ENCODE measurements around the gene KCTD16.

The KCTD16 gene

GRCh38 chr5:144378681-144379080 is 208.0 kb downstream of the KCTD16 start:
- no peaks in the 10 kb centered on the region for H3K4me1 ChIP-seq (ENCODE audit: control insufficient read depth, insufficient read depth, low read length, poor library complexity, severe bottlenecking)

GRCh38 chr5:144385597-144385996 is 214.9 kb downstream of the KCTD16 start:
- Histone ChIP-seq H3K27ac (ENCODE audit: insufficient read depth, low read length, poor library complexity, severe bottlenecking) (no peak overlapping the region), H3K4me1 (ENCODE audit: control insufficient read depth, insufficient read depth, low read length, poor library complexity, severe bottlenecking) (no peaks in the 10 kb centered on the region)

More at GRCh38 chr5:144378681-144379080, 208.0 kb downstream of the KCTD16 start:
- no peak for DNase-seq
- Histone ChIP-seq H3K27ac (ENCODE audit: insufficient read depth, low read length, poor library complexity, severe bottlenecking) (no peak overlapping the region), H3K36me3 (ENCODE audit: control insufficient read depth, insufficient read depth, low read length) (no peaks in the 10 kb centered on the region), H3K9me3 (ENCODE audit: control insufficient read depth, low read length) (no peaks in the 10 kb centered on the region), H3K4me3 (ENCODE audit: insufficient read depth, low read depth, low read length, poor library complexity, severe bottlenecking) (no peak overlapping the region), H3K27me3 (replicated peaks; ENCODE audit: control insufficient read depth, insufficient read depth, low read length, poor library complexity, severe bottlenecking) (no peaks in the 10 kb centered on the region)

GRCh38 chr5:144386315-144386714 is 215.6 kb downstream of the KCTD16 start:
- no peaks in the 10 kb centered on the region for H3K4me1 ChIP-seq (ENCODE audit: control insufficient read depth, insufficient read depth, low read length, poor library complexity, severe bottlenecking)
- H3K9me3 ChIP-seq (ENCODE audit: control insufficient read depth, low read length): no peaks in the 10 kb centered on the region
- no peaks in the 10 kb centered on the region for H3K36me3 ChIP-seq (ENCODE audit: control insufficient read depth, insufficient read depth, low read length)
- H3K27ac ChIP-seq (ENCODE audit: insufficient read depth, low read length, poor library complexity, severe bottlenecking): no peak overlapping the region
- no peaks in the 10 kb centered on the region for H3K27me3 ChIP-seq (replicated peaks; ENCODE audit: control insufficient read depth, insufficient read depth, low read length, poor library complexity, severe bottlenecking)
- no peak overlapping the region for H3K4me3 ChIP-seq (ENCODE audit: insufficient read depth, low read depth, low read length, poor library complexity, severe bottlenecking)
- no peak for DNase-seq

More at GRCh38 chr5:144385597-144385996, 214.9 kb downstream of the KCTD16 start:
- Histone ChIP-seq H3K9me3 (ENCODE audit: control insufficient read depth, low read length) (no peaks in the 10 kb centered on the region), H3K4me3 (ENCODE audit: insufficient read depth, low read depth, low read length, poor library complexity, severe bottlenecking) (no peak overlapping the region), H3K36me3 (ENCODE audit: control insufficient read depth, insufficient read depth, low read length) (no peaks in the 10 kb centered on the region), H3K27me3 (replicated peaks; ENCODE audit: control insufficient read depth, insufficient read depth, low read length, poor library complexity, severe bottlenecking) (no peaks in the 10 kb centered on the region)
- no peak for DNase-seq

GRCh38 chr5:144390133-144390532 is 219.5 kb downstream of the KCTD16 start:
- no peak overlapping the region for H3K4me3 ChIP-seq (ENCODE audit: insufficient read depth, low read depth, low read length, poor library complexity, severe bottlenecking)

GRCh38 chr5:144391044-144391443 is 220.4 kb downstream of the KCTD16 start:
- H3K4me3 ChIP-seq (ENCODE audit: insufficient read depth, low read depth, low read length, poor library complexity, severe bottlenecking): no peak overlapping the region
- no peaks in the 10 kb centered on the region for H3K27me3 ChIP-seq (replicated peaks; ENCODE audit: control insufficient read depth, insufficient read depth, low read length, poor library complexity, severe bottlenecking)
- H3K36me3 ChIP-seq (ENCODE audit: control insufficient read depth, insufficient read depth, low read length): no peaks in the 10 kb centered on the region
- no peaks in the 10 kb centered on the region for H3K9me3 ChIP-seq (ENCODE audit: control insufficient read depth, low read length)
- no peak overlapping the region for H3K27ac ChIP-seq (ENCODE audit: insufficient read depth, low read length, poor library complexity, severe bottlenecking)
- H3K4me1 ChIP-seq (ENCODE audit: control insufficient read depth, insufficient read depth, low read length, poor library complexity, severe bottlenecking): no peaks in the 10 kb centered on the region
- no peak for DNase-seq

More at GRCh38 chr5:144390133-144390532, 219.5 kb downstream of the KCTD16 start:
- Histone ChIP-seq H3K4me1 (ENCODE audit: control insufficient read depth, insufficient read depth, low read length, poor library complexity, severe bottlenecking) (no peaks in the 10 kb centered on the region), H3K9me3 (ENCODE audit: control insufficient read depth, low read length) (no peaks in the 10 kb centered on the region), H3K27ac (ENCODE audit: insufficient read depth, low read length, poor library complexity, severe bottlenecking) (no peak overlapping the region), H3K36me3 (ENCODE audit: control insufficient read depth, insufficient read depth, low read length) (no peaks in the 10 kb centered on the region), H3K27me3 (replicated peaks; ENCODE audit: control insufficient read depth, insufficient read depth, low read length, poor library complexity, severe bottlenecking) (no peaks in the 10 kb centered on the region)
- no peak for DNase-seq

GRCh38 chr5:144393641-144394435 is 223.2 kb downstream of the KCTD16 start:
- H3K27me3 ChIP-seq (replicated peaks; ENCODE audit: control insufficient read depth, insufficient read depth, low read length, poor library complexity, severe bottlenecking): no peaks in the 10 kb centered on the region
- H3K9me3 ChIP-seq (ENCODE audit: control insufficient read depth, low read length): no peaks in the 10 kb centered on the region
- DNase-seq: no peak
- no peak overlapping the region for H3K27ac ChIP-seq (ENCODE audit: insufficient read depth, low read length, poor library complexity, severe bottlenecking)
- no peaks in the 10 kb centered on the region for H3K4me1 ChIP-seq (ENCODE audit: control insufficient read depth, insufficient read depth, low read length, poor library complexity, severe bottlenecking)
- H3K4me3 ChIP-seq (ENCODE audit: insufficient read depth, low read depth, low read length, poor library complexity, severe bottlenecking): no peak overlapping the region
- H3K36me3 ChIP-seq (ENCODE audit: control insufficient read depth, insufficient read depth, low read length): no peaks in the 10 kb centered on the region

- Histone ChIP-seq H3K27ac (ENCODE audit: insufficient read depth, low read length, poor library complexity, severe bottlenecking) (no peak overlapping the region), H3K9me3 (ENCODE audit: control insufficient read depth, low read length) (no peaks in the 10 kb centered on the region), H3K4me1 (ENCODE audit: control insufficient read depth, insufficient read depth, low read length, poor library complexity, severe bottlenecking) (no peaks in the 10 kb centered on the region), H3K36me3 (ENCODE audit: control insufficient read depth, insufficient read depth, low read length) (no peaks in the 10 kb centered on the region), H3K27me3 (replicated peaks; ENCODE audit: control insufficient read depth, insufficient read depth, low read length, poor library complexity, severe bottlenecking) (no peaks in the 10 kb centered on the region), H3K4me3 (ENCODE audit: insufficient read depth, low read depth, low read length, poor library complexity, severe bottlenecking) (no peak overlapping the region)
- no peak for DNase-seq
Measured at GRCh38 chr5:144395704-144396103, 225.0 kb downstream of the KCTD16 start.

- H3K9me3 ChIP-seq (ENCODE audit: control insufficient read depth, low read length): no peaks in the 10 kb centered on the region
- no peaks in the 10 kb centered on the region for H3K27me3 ChIP-seq (replicated peaks; ENCODE audit: control insufficient read depth, insufficient read depth, low read length, poor library complexity, severe bottlenecking)
- H3K4me1 ChIP-seq (ENCODE audit: control insufficient read depth, insufficient read depth, low read length, poor library complexity, severe bottlenecking): no peaks in the 10 kb centered on the region
- no peak overlapping the region for H3K4me3 ChIP-seq (ENCODE audit: insufficient read depth, low read depth, low read length, poor library complexity, severe bottlenecking)
- no peak overlapping the region for H3K27ac ChIP-seq (ENCODE audit: insufficient read depth, low read length, poor library complexity, severe bottlenecking)
- H3K36me3 ChIP-seq (ENCODE audit: control insufficient read depth, insufficient read depth, low read length): no peaks in the 10 kb centered on the region
- no peak for DNase-seq
Measured at GRCh38 chr5:144403058-144403457, 232.4 kb downstream of the KCTD16 start.

- no peaks in the 10 kb centered on the region for H3K36me3 ChIP-seq (ENCODE audit: control insufficient read depth, insufficient read depth, low read length)
- no peak overlapping the region for H3K27ac ChIP-seq (ENCODE audit: insufficient read depth, low read length, poor library complexity, severe bottlenecking)
- no peak for DNase-seq
- no peak overlapping the region for H3K4me3 ChIP-seq (ENCODE audit: insufficient read depth, low read depth, low read length, poor library complexity, severe bottlenecking)
- no peaks in the 10 kb centered on the region for H3K9me3 ChIP-seq (ENCODE audit: control insufficient read depth, low read length)
- no peaks in the 10 kb centered on the region for H3K4me1 ChIP-seq (ENCODE audit: control insufficient read depth, insufficient read depth, low read length, poor library complexity, severe bottlenecking)
- H3K27me3 ChIP-seq (replicated peaks; ENCODE audit: control insufficient read depth, insufficient read depth, low read length, poor library complexity, severe bottlenecking): no peaks in the 10 kb centered on the region
Measured at GRCh38 chr5:144403817-144404420, 233.2 kb downstream of the KCTD16 start.

- no peak overlapping the region for H3K27ac ChIP-seq (ENCODE audit: insufficient read depth, low read length, poor library complexity, severe bottlenecking)
- H3K9me3 ChIP-seq (ENCODE audit: control insufficient read depth, low read length): no peaks in the 10 kb centered on the region
- H3K4me1 ChIP-seq (ENCODE audit: control insufficient read depth, insufficient read depth, low read length, poor library complexity, severe bottlenecking): no peaks in the 10 kb centered on the region
- DNase-seq: no peak
- no peak overlapping the region for H3K4me3 ChIP-seq (ENCODE audit: insufficient read depth, low read depth, low read length, poor library complexity, severe bottlenecking)
- H3K36me3 ChIP-seq (ENCODE audit: control insufficient read depth, insufficient read depth, low read length): no peaks in the 10 kb centered on the region
- H3K27me3 ChIP-seq (replicated peaks; ENCODE audit: control insufficient read depth, insufficient read depth, low read length, poor library complexity, severe bottlenecking): no peaks in the 10 kb centered on the region
Measured at GRCh38 chr5:144404672-144405071, 234.0 kb downstream of the KCTD16 start.
